HG02840 (cell line): ENCODE results near the gene NKTR.

ENCODE experiments used
- ATAC-seq: cut with Tn5 transposase; IDR thresholded peaks from one replicate; pipeline ENCODE4 v1.9.1; 2021; ENCODE audit warnings: mild to moderate bottlenecking, moderate library complexity, moderate number of reproducible peaks; ENCODE audit not compliant: unreplicated experiment, low FRiP score

Gene NKTR

GRCh38 chr3:42691816-42692666 is 91.6 kb downstream of the NKTR start:
- no peak for ATAC-seq

- ATAC-seq: no peak
These were observed 92.4 kb downstream of the NKTR start for GRCh38 chr3:42692667-42693529.

GRCh38 chr3:42693530-42693930 is 93.0 kb downstream of the NKTR start:
- ATAC-seq: no peak

GRCh38 chr3:42694366-42694765 is 93.9 kb downstream of the NKTR start:
- no peak for ATAC-seq

GRCh38 chr3:42696356-42697288 is 96.1 kb downstream of the NKTR start:
- no peak for ATAC-seq

GRCh38 chr3:42697289-42698051 is 97.0 kb downstream of the NKTR start:
- ATAC-seq: no peak
